DMS53 (cell line): ENCODE data around the gene TDRD10.

Source experiments
- DNase-seq: peaks from one replicate; lab custom pipeline; 2025; lab: John Stamatoyannopoulos, UW

The TDRD10 gene

DNA sequence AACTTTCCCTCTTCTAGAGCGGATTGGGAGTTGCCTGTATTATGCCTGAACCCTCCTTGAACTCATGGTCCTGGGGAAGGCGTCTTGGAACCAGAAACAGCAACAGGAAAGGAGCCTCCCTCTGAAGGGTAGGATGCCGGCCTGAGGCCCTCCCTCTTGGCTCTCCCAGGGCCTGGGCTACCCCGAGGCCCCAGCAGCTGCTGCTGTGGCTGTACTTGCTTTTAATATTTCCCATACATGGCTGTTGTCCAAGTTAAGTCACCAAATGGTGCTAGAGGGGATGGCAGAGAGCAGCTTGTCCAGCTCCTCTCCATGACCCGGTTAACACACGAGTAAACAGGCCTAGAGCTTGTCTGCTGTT, 76.0 kb downstream of the TDRD10 start:
- DNase-seq = no peak

GRCh38 chr1:154579374-154579773, 77.4 kb downstream of the TDRD10 start:
- DNase-seq = no peak

DNA sequence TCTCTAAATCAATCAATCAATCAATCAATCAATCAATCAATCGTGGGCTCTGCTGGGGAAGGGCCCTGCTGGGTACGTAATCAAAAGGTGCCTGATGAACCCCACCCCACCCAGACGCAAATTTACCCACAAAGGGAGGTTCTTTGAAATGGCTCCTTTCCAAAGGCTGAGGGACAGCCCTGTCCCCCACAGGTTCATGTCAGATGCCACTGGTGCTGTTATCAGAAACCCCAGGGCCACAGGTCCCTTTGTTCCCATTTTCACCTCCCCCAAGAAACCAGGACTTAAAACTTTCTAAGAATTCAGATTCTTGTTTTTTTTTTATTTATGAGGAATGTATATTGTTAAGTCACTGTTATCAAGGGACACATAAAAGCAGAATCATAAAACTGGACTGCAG, 79.7 kb downstream of the TDRD10 start:
- no peak for DNase-seq

DNA sequence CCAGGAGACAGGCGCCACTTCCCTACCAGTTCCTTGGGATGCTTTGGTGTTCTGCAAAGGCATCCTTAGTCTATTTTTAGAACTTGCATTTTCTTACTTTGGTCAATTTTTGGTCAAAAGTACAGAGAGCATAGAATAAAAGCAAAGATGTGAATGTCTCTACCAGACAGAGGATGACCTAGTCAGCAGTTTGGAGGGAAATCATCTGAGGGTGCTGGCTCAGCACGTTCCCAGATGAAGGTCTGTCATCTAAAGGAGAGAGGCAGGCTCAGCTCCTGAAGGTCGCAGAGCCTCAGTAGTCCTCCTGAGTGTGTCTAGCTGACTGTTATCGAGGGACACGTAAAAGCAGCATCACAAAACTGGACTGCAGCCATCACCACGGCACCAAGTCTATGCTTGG, 80.9 kb downstream of the TDRD10 start:
- DNase-seq = no peak

GRCh38 chr1:154583773-154584172, 81.8 kb downstream of the TDRD10 start:
- no peak for DNase-seq

GRCh38 chr1:154584267-154584994, 82.4 kb downstream of the TDRD10 start:
- DNase-seq = no peak

- no peak for DNase-seq
Observed at GRCh38 chr1:154586231-154586630, 84.2 kb downstream of the TDRD10 start.

DNA sequence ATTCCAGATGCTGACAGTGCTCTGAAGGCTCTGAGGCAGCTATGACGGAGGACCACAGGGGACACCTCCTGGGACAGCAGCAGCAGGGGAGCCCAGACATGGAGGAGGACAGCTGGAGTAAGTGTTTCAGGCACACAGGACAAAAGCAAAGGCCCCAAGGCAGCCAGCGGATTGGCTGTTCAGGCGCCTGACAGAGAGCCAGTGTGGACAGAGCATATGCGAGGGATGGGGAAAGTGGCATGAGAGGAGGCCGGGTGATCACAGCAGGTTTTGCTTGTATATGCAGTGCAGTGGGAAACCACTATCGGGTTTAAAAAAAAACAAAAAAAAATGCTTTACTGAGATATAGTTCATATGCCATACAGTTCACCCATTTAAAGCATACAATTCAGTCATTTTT, 84.6 kb downstream of the TDRD10 start:
- DNase-seq = no peak

- DNase-seq = no peak
Observed at GRCh38 chr1:154589780-154590179, 87.8 kb downstream of the TDRD10 start.

DNA sequence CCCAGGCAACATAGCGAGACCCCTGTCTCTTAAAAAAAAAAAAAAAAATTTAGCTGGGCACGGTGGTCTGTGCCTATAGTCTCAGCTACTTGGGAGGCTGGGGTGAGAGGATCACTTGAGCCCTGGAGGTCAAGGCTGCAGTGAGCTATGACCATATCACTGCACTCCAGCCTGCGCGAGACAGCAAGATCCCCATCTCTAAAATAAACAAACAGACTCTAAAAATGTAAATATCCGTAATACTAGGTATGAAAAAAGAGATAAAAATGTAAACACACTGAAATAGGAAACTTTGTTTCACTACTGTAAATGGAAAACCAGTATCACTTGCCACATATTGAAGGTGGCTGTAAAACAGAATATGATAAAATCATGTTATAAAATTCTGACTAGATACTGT, 88.7 kb downstream of the TDRD10 start:
- no peak for DNase-seq

DNA sequence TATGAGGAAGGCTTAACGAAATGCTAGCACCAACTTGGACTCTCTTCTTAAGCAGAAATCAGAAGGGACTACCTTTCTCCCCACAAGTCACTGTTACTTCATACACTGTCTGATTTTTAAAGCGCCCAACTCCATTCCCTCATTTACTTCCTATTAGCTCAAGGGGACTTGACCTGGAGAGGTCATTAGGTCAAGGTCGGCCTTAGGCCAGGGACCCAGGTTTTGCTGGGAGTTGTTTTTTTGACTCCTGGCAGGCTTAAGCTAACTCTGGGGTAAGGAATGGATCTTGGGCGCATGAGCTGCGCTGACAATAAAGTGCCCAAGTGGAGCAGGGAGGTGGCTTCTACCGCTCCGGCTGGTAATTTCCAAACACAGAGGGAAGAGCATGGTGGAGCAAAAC, 89.2 kb downstream of the TDRD10 start:
- DNase-seq = no peak

DNA sequence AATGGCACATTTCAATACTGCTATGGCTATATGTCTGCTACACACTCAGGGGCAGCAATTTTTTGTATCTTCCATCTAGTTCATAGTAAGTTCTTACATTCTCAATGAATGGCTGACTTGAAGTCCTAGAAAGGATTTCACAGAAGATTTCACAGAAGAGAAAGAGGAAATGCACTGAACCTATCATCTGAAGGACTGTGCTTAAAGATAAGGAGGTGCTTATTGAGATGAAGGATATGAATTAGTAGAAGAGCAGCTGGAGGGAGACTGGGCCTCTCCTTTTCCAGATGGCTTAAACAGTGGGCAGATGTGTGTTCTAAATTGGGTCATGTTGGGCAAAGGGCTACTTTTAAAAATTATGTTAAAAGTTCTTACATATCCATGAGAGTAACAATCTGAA, 91.4 kb downstream of the TDRD10 start:
- no peak for DNase-seq

DNA sequence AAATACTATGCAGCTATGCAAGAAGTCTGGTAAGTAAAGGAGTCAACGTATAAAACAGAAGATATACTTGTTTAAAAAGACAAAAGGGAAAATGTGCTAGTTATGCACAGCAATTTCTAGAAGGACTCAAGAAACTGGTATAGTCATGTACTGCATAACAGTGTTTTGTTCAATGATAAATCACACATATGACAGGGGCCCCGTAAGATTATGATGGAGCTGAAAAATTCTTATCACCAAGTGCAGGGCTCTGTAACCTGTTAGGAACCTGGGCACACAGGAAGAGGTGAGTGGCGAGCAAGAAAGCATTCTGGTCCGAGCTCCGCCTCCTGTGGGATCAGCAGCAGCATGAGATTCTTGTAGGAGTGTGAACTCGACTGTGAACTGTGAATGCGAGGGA, 92.8 kb downstream of the TDRD10 start:
- no peak for DNase-seq

GRCh38 chr1:154595621-154596020, 93.6 kb downstream of the TDRD10 start:
- DNase-seq = no peak
